Neural cell (in vitro differentiated cells): ENCODE measurements around the gene ZNRF2. TPM values are rescaled to one million over a fixed set of nuclear protein-coding genes. Genes with fewer than 3 reads are reported as not detected.
A peak's percentile ranks its signal among the peaks of the same experiment; 100 is the strongest.

Experiments
- H2AFZ ChIP-seq: fragments of 200-600, 300-800 bp; sonication (generic), shearing (Covaris generic); 2 replicates; pipeline ENCODE4 v1.6.0; 2014; ENCODE audit warnings: low read depth, mild to moderate bottlenecking, antibody characterized with exemption, low read length, moderate library complexity
- H3F3A ChIP-seq: fragments of 200-600 bp; shearing (Covaris generic); 2 replicates; pipeline ENCODE4 v1.6.1; 2016; ENCODE audit warnings: mild to moderate bottlenecking, moderate library complexity, mixed read lengths, antibody characterized with exemption, low read length; ENCODE audit not compliant: insufficient read depth, poor library complexity, severe bottlenecking
- H3K27ac ChIP-seq: fragments of 200-600, 300-800 bp; sonication (generic), shearing (Covaris generic); 2 replicates; pipeline ENCODE4 v1.5.1; 2014; ENCODE audit warnings: mild to moderate bottlenecking, low read length, moderate library complexity
- H3K27me3 ChIP-seq: fragments of 300-800, 200-600 bp; sonication (generic), shearing (Covaris generic); 2 replicates; pipeline ENCODE4 v1.6.0; 2014; ENCODE audit warnings: mild to moderate bottlenecking, low read depth, low read length, moderate library complexity; ENCODE audit not compliant: insufficient read depth
- H3K36me3 ChIP-seq: fragments of 300-800, 200-600 bp; sonication (generic), shearing (Covaris generic); 2 replicates; pipeline ENCODE4 v1.5.1; 2014; ENCODE audit warnings: mild to moderate bottlenecking, antibody characterized with exemption, low read length, moderate library complexity; ENCODE audit not compliant: insufficient read depth
- H3K4me2 ChIP-seq: fragments of 300-800, 200-600 bp; sonication (generic), shearing (Covaris generic); 2 replicates; pipeline ENCODE4 v1.6.0; 2014; ENCODE audit warnings: mild to moderate bottlenecking, low read length
- H3K4me3 ChIP-seq: fragments of 300-800, 200-600 bp; sonication (generic), shearing (Covaris generic); 2 replicates; pipeline ENCODE4 v1.5.1; 2014; ENCODE audit warnings: mild to moderate bottlenecking, low read length, moderate library complexity
- H3K79me2 ChIP-seq: fragments of 200-600 bp; shearing (Covaris generic); replicated peaks from 2 replicates; pipeline ENCODE4 v1.6.0; 2014; ENCODE audit warnings: mild to moderate bottlenecking, low read length, moderate library complexity; ENCODE audit not compliant: insufficient read depth
- H3K9ac ChIP-seq: fragments of 300-800, 200-600 bp; sonication (generic), shearing (Covaris generic); 2 replicates; pipeline ENCODE4 v1.6.1; 2016; ENCODE audit warnings: mild to moderate bottlenecking, low read length, mixed read lengths
- H3K9me2 ChIP-seq: fragments of 200-600 bp; shearing (Covaris generic); 2 replicates; pipeline ENCODE4 v1.6.1; 2016; ENCODE audit warnings: mild to moderate bottlenecking, low read length, mixed read lengths; ENCODE audit not compliant: insufficient read depth
- H3K9me3 ChIP-seq: fragments of 200-600, 300-800 bp; sonication (generic), shearing (Covaris generic); 2 replicates; pipeline ENCODE4 v1.6.1; 2016; ENCODE audit warnings: mild to moderate bottlenecking, mixed run types, low read length, moderate library complexity, mixed read lengths
- H4K20me1 ChIP-seq: fragments of 200-600 bp; shearing (Covaris generic); 2 replicates; pipeline ENCODE4 v1.6.1; 2016; ENCODE audit warnings: mild to moderate bottlenecking, mixed run types; ENCODE audit not compliant: insufficient read depth
- CTCF ChIP-seq: fragments of 450-650 bp; IDR thresholded peaks from 2 replicates; pipeline ENCODE4 v1.5.1; 2014; ENCODE audit warnings: antibody characterized with exemption, mild to moderate bottlenecking, moderate library complexity; ENCODE audit not compliant: poor library complexity, severe bottlenecking
- EP300 ChIP-seq: fragments of 450-650 bp; conservative IDR thresholded peaks from 2 replicates; pipeline ENCODE4 v1.6.1; 2014; ENCODE audit warnings: antibody characterized with exemption, mild to moderate bottlenecking, moderate library complexity; ENCODE audit not compliant: poor library complexity, severe bottlenecking
- EZH2 ChIP-seq: fragments of 200-600, 300-800 bp; shearing (Covaris generic), sonication (generic); IDR thresholded peaks from 2 replicates; pipeline ENCODE4 v1.6.1; 2014; ENCODE audit warnings: antibody characterized with exemption, low read length, borderline replicate concordance, mild to moderate bottlenecking; ENCODE audit not compliant: insufficient read depth, poor library complexity, severe bottlenecking
- MXI1 ChIP-seq: fragments of 450-650 bp; conservative IDR thresholded peaks from 2 replicates; pipeline ENCODE4 v1.6.1; 2014; ENCODE audit warnings: antibody characterized with exemption, mild to moderate bottlenecking; ENCODE audit not compliant: poor library complexity, severe bottlenecking
- POLR2AphosphoS5 ChIP-seq: IDR thresholded peaks from 2 replicates; pipeline ENCODE4 v1.6.1; 2012
- RAD21 ChIP-seq: fragments of 450-650 bp; conservative IDR thresholded peaks from 2 replicates; pipeline ENCODE4 v1.6.1; 2014; ENCODE audit warnings: antibody characterized with exemption, mild to moderate bottlenecking, moderate library complexity
- REST ChIP-seq: IDR thresholded peaks from 2 replicates; pipeline ENCODE4 v1.6.1; 2012; ENCODE audit warnings: borderline replicate concordance
- SMC3 ChIP-seq: fragments of 450-650 bp; conservative IDR thresholded peaks from 2 replicates; pipeline ENCODE4 v1.6.1; 2014; ENCODE audit warnings: antibody characterized with exemption, mild to moderate bottlenecking, moderate library complexity; ENCODE audit not compliant: poor library complexity
- TAF1 ChIP-seq: IDR thresholded peaks from 2 replicates; pipeline ENCODE4 v1.6.1; 2012; ENCODE audit warnings: low read depth
- polyA plus RNA-seq: library from polyadenylated mRNA; depleted of rRNA; stranded (reverse); fragments of >200 nt; gene quantifications from 2 replicates; pipeline ENCODE4 v1.2.3, GENCODE V29; 2014

ZNRF2 gene
- polyA plus RNA-seq, 1 donor from 2014 or later, result 12.2 TPM

GRCh38 chr7:30313348-30313747 is 29.0 kb downstream of the ZNRF2 start:
- no peak overlapping the region for H3K4me2 ChIP-seq
- no peaks in the 10 kb centered on the region for H3K36me3 ChIP-seq
- H3F3A ChIP-seq, result no peaks in the 10 kb centered on the region
- H3K27me3 ChIP-seq, result no peaks in the 10 kb centered on the region
- H3K9me3 ChIP-seq, result no peaks in the 10 kb centered on the region
- H3K79me2 ChIP-seq, result no peaks in the 10 kb centered on the region
- TF ChIP-seq EZH2, result no peak
- TF ChIP-seq CTCF, result no peak
- TF ChIP-seq RAD21, result no peak
- TF ChIP-seq SMC3, result no peak
- no peak for TF ChIP-seq MXI1
- TF ChIP-seq TAF1, result no peak
- TF ChIP-seq EP300, result no peak
- no peak for TF ChIP-seq REST
- no peak for TF ChIP-seq POLR2AphosphoS5
- peak overlapping the region; percentile 19 for H3K27ac ChIP-seq
- no peak overlapping the region for H3K4me3 ChIP-seq
- no peaks in the 10 kb centered on the region for H4K20me1 ChIP-seq
- H2AFZ ChIP-seq, result no peak overlapping the region
- no peaks in the 10 kb centered on the region for H3K9me2 ChIP-seq
- H3K9ac ChIP-seq, result no peak overlapping the region

GRCh38 chr7:30313793-30314192 is 29.4 kb downstream of the ZNRF2 start:
- H3K79me2 ChIP-seq, result no peaks in the 10 kb centered on the region
- no peaks in the 10 kb centered on the region for H3K9me3 ChIP-seq
- no peak overlapping the region for H3K4me3 ChIP-seq
- H3K27me3 ChIP-seq, result no peaks in the 10 kb centered on the region
- H4K20me1 ChIP-seq, result no peaks in the 10 kb centered on the region
- H2AFZ ChIP-seq, result no peak overlapping the region
- H3K4me2 ChIP-seq, result no peak overlapping the region
- no peak overlapping the region for H3K9ac ChIP-seq
- no peak for TF ChIP-seq CTCF
- TF ChIP-seq EP300, result no peak
- no peak for TF ChIP-seq REST
- TF ChIP-seq POLR2AphosphoS5, result no peak
- TF ChIP-seq TAF1, result no peak
- no peak for TF ChIP-seq RAD21
- TF ChIP-seq MXI1, result no peak
- no peak for TF ChIP-seq EZH2
- no peak for TF ChIP-seq SMC3
- H3K27ac ChIP-seq, result no peak overlapping the region
- no peaks in the 10 kb centered on the region for H3F3A ChIP-seq
- H3K9me2 ChIP-seq, result no peaks in the 10 kb centered on the region
- no peaks in the 10 kb centered on the region for H3K36me3 ChIP-seq
